ENCODE results near the gene PODNL1. TPM values are rescaled to one million over a fixed set of nuclear protein-coding genes. Genes with fewer than 3 reads are reported as not detected.

Gene PODNL1
- total and polyA plus RNA-seq, 2 of the 13 experiments (the other 11 are each of a cell fraction or from before 2014, with no cell fraction given), result 0.18 TPM; not detected in 1

DNA sequence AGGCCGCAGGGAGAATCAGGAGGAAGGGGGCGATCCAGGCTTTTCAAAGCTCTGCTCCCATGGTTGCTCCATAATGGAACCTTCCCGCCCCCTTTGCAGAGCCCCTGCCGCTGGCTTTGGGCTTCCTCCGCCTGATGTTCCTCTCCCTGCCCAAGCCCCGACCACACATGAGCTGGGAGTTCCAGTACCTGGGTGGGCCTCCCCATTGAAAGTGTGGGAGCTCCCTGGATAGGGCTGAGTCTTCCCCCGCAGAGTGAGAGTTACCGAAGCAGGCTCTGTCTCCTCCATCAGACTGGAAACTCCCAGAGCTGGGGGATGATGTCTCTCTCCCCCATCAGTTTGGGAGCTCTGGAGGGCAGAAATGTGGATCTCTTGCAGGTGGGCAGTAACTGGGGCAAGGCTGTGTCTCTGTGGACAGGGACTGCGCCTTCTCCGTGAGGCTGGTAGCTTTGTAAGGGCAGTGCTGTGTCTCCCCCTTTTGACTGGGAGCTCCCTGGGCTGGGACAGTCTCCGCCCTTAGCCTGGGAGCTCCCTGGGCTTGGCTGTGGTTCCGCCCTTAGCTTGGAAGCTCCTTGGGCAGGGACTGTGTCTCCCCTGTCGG lies 14.8 kb upstream of the PODNL1 start:
- FAIRE-seq (no peak), DNase-seq (ENCODE audit: low spot score) (no peak), ATAC-seq (peak; percentile 8; the same call in 1 of the 3 replicates)
- Histone ChIP-seq H2AFZ (ENCODE audit: low read length) (no peak overlapping the region), H3K4me1 (ENCODE audit: insufficient read depth, low read length) (peaks cover 10% of the 10 kb centered on the region), H3K4me3 (replicated peaks in 1 of 3; ENCODE audit: insufficient read depth in 1 of 3, low read depth in 2 of 3, low read length in 3 of 3) (peak overlapping the region; percentile 92 to 98 (median 95)), H3K27ac (ENCODE audit: extremely low read length, insufficient read depth, low read length) (no peak overlapping the region), H3K27me3 (ENCODE audit: control insufficient read depth in 1 of 2, insufficient read depth in 2 of 2, low read length in 2 of 2) (no peaks in the 10 kb centered on the region; a peak in 1 of 5 replicates), H3K4me2 (ENCODE audit: low read depth, low read length) (peak overlapping the region; percentile 94), H4K20me1 (ENCODE audit: insufficient read depth, low read length) (no peaks in the 10 kb centered on the region), H3K79me2 (ENCODE audit: insufficient read depth, low read length) (peaks cover 14% of the 10 kb centered on the region), H3K36me3 (replicated peaks in 1 of 2; ENCODE audit: control insufficient read depth in 1 of 2, insufficient read depth in 2 of 2, low read length in 2 of 2) (peaks cover 13 to 32% of the 10 kb centered on the region in 2 experiments; a peak in 4 of 5 replicates), H3K9me3 (ENCODE audit: low read length) (no peaks in the 10 kb centered on the region), H3K9ac (ENCODE audit: insufficient read depth, low read depth, low read length) (peak overlapping the region; percentile 68)
- POLR2A ChIA-PET, result interaction anchor here (1.0 to 2.0 kb wide), 4 partner anchors 54 to 128 kb away, joined by 3 to 6 read pairs (median 5); partner anchors contain the start of gene MISP3
- in situ Hi-C loops (cut with HindIII; ENCODE audit: extremely low pct_ligation_motif_present, low pct_unique_long_range_greater_than_20kb) (loop anchor here (5.0 kb wide), 1 partner anchor 71 kb away; no protein-coding TSS in a partner anchor), intact Hi-C loops (cut with micrococcal nuclease; ENCODE audit: unreplicated experiment) (loop anchor here (1.0 to 2.0 kb wide), 2 partner anchors 53 to 72 kb away; partner anchors contain the start of gene RFX1)
- CTCF ChIA-PET (ENCODE audit: low intra/inter-chr PET ratio, low total read pairs), result no interaction called here
- WGBS (ENCODE audit: low lambda C conversion rate), result 8% methylated on average over 8 of the region's 13 CpGs
- no TSS peak for BruUV-seq (replicated peaks)
- TF ChIP-seq NCOA2 (CRISPR knock-in tag; IDR thresholded peaks at IDR 0.05), result no peak
- no peak for TF ChIP-seq ZNF598 (CRISPR knock-in tag; IDR thresholded peaks at IDR 0.05; ENCODE audit: borderline replicate concordance)
- TF ChIP-seq HMGA1 (CRISPR knock-in tag; conservative IDR thresholded peaks at IDR 0.05), result no peak
- TF ChIP-seq ZNF407 (CRISPR knock-in tag; IDR thresholded peaks at IDR 0.05; ENCODE audit: not compliant biosample characterization), result no peak
- no peak for TF ChIP-seq MIXL1 (CRISPR knock-in tag; IDR thresholded peaks at IDR 0.05)
- TF ChIP-seq ZNF121 (CRISPR knock-in tag; IDR thresholded peaks at IDR 0.05), result no peak
- peak; percentile 98 for TF ChIP-seq ZSCAN22 (CRISPR knock-in tag; IDR thresholded peaks at IDR 0.05)
- TF ChIP-seq KDM5B (CRISPR knock-in tag; IDR thresholded peaks at IDR 0.05; ENCODE audit: borderline replicate concordance), result no peak
- TF ChIP-seq MTA1 (CRISPR knock-in tag; IDR thresholded peaks at IDR 0.05; ENCODE audit: borderline replicate concordance), result 0 out of 2 replicates have a peak, but pooled peaks have one; percentile 31
- TF ChIP-seq RBM22 (optimal IDR thresholded peaks at IDR 0.05; ENCODE audit: low read length), result no peak
- no peak for TF ChIP-seq ZNF550 (CRISPR knock-in tag; IDR thresholded peaks at IDR 0.05; ENCODE audit: borderline replicate concordance)
- no peak for TF ChIP-seq ZNF761 (CRISPR knock-in tag; conservative IDR thresholded peaks at IDR 0.05)
- no peak for TF ChIP-seq FOXK1 (CRISPR knock-in tag; IDR thresholded peaks at IDR 0.05; ENCODE audit: borderline replicate concordance, low read depth)
- peak; percentile 19 for TF ChIP-seq HNRNPLL (IDR thresholded peaks at IDR 0.05; ENCODE audit: low read depth, low read length, poor library complexity, severe bottlenecking)
- TF ChIP-seq ZNF782 (CRISPR knock-in tag; IDR thresholded peaks at IDR 0.05; ENCODE audit: borderline replicate concordance), result no peak
- TF ChIP-seq ZBTB7A (CRISPR knock-in tag; IDR thresholded peaks at IDR 0.05), result 0 out of 2 replicates have a peak, but pooled peaks have one; percentile 28
